Measurements from ENCODE around the gene CDKAL1.

CDKAL1 gene

GRCh38 chr6:20932284-20932683, 398.0 kb downstream of the CDKAL1 start:
- no peak for DNase-seq

GRCh38 chr6:20933057-20933788, 399.0 kb downstream of the CDKAL1 start:
- DNase-seq, result no peak

- no peak for DNase-seq
Observed at GRCh38 chr6:20936949-20937348, 402.7 kb downstream of the CDKAL1 start.

- DNase-seq, result no peak
Observed at GRCh38 chr6:20939161-20939775, 405.0 kb downstream of the CDKAL1 start.

GRCh38 chr6:20943040-20943627, 408.9 kb downstream of the CDKAL1 start:
- DNase-seq, result no peak

GRCh38 chr6:20943922-20944321, 409.7 kb downstream of the CDKAL1 start:
- DNase-seq, result no peak

- no peak for DNase-seq
Observed at GRCh38 chr6:20946022-20946421, 411.8 kb downstream of the CDKAL1 start.

GRCh38 chr6:20946890-20947289, 412.6 kb downstream of the CDKAL1 start:
- no peak for DNase-seq

GRCh38 chr6:20947977-20948376, 413.7 kb downstream of the CDKAL1 start:
- DNase-seq, result no peak

GRCh38 chr6:20948556-20948955, 414.3 kb downstream of the CDKAL1 start:
- DNase-seq, result no peak

GRCh38 chr6:20949138-20949537, 414.9 kb downstream of the CDKAL1 start:
- DNase-seq, result no peak

- DNase-seq, result peak; percentile 81
Observed at GRCh38 chr6:20952699-20953474, 418.6 kb downstream of the CDKAL1 start.

- DNase-seq, result no peak
Observed at GRCh38 chr6:20954315-20954714, 420.1 kb downstream of the CDKAL1 start.

GRCh38 chr6:20955131-20955530, 420.9 kb downstream of the CDKAL1 start:
- DNase-seq, result no peak

GRCh38 chr6:20955751-20956150, 421.5 kb downstream of the CDKAL1 start:
- no peak for DNase-seq

- DNase-seq, result no peak
Observed at GRCh38 chr6:20960067-20960466, 425.8 kb downstream of the CDKAL1 start.

- DNase-seq, result no peak
Observed at GRCh38 chr6:20965276-20965675, 431.0 kb downstream of the CDKAL1 start.

- no peak for DNase-seq
Observed at GRCh38 chr6:20965915-20966314, 431.7 kb downstream of the CDKAL1 start.

- DNase-seq, result no peak
Observed at GRCh38 chr6:20969551-20969950, 435.3 kb downstream of the CDKAL1 start.

GRCh38 chr6:20976391-20976918, 442.2 kb downstream of the CDKAL1 start:
- no peak for DNase-seq

GRCh38 chr6:20978151-20978614, 443.9 kb downstream of the CDKAL1 start:
- peak; percentile 53 for DNase-seq

- no peak for DNase-seq
Observed at GRCh38 chr6:20979076-20979475, 444.8 kb downstream of the CDKAL1 start.

GRCh38 chr6:20983961-20984360, 449.7 kb downstream of the CDKAL1 start:
- DNase-seq, result no peak

Measured in fibroblast of skin of back (primary cell).